ENCODE measurements around the gene ROBO1. TPM values are rescaled to one million over a fixed set of nuclear protein-coding genes. Genes with fewer than 3 reads are reported as not detected.

The ROBO1 gene
- total RNA-seq, 2 experiments from 2014 or later, result 8.6 to 9.0 TPM

DNA sequence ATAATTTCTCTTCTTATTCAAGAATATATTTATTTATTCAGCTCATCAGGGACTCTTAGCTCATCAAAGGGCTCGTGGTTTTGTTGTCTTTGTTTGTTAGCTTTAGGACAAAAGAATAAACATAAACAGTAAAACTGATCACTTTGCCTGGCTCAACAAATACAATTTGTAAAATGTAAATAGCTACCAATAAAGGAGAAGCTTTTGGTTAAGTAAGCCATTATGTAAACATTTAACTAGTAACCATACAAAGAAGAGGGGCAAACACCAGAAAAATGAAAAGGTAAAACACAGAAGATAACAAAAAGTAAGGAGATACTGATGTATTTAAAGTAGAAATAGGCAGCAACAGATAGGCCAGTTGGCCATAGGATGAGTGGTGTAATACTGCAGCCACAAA is 761.7 kb downstream of the ROBO1 start:
- H3K4me3 Mint-ChIP-seq, result no peak overlapping the region
- ChIA-PET POLR2A (no interaction called here), CTCF (interaction anchor here (1.1 kb wide), 1 partner anchor 10 kb away, joined by 3 read pairs; no protein-coding TSS in a partner anchor)
- no peaks in the 10 kb centered on the region for H3K9me3 Mint-ChIP-seq
- TF ChIP-seq, protein P1, sequence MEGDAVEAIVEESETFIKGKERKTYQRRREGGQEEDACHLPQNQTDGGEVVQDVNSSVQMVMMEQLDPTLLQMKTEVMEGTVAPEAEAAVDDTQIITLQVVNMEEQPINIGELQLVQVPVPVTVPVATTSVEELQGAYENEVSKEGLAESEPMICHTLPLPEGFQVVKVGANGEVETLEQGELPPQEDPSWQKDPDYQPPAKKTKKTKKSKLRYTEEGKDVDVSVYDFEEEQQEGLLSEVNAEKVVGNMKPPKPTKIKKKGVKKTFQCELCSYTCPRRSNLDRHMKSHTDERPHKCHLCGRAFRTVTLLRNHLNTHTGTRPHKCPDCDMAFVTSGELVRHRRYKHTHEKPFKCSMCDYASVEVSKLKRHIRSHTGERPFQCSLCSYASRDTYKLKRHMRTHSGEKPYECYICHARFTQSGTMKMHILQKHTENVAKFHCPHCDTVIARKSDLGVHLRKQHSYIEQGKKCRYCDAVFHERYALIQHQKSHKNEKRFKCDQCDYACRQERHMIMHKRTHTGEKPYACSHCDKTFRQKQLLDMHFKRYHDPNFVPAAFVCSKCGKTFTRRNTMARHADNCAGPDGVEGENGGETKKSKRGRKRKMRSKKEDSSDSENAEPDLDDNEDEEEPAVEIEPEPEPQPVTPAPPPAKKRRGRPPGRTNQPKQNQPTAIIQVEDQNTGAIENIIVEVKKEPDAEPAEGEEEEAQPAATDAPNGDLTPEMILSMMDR (IDR thresholded peaks at IDR 0.05), result no peak
- intact Hi-C loops (cut with micrococcal nuclease), result no loop called here
- peaks cover 2% of the 10 kb centered on the region for H3K4me1 Mint-ChIP-seq (ENCODE audit: low read depth)
- H3K36me3 Mint-ChIP-seq (ENCODE audit: low read depth), result no peaks in the 10 kb centered on the region
- no peak for ATAC-seq
- DNase-seq, result no peak
- H3K27me3 Mint-ChIP-seq, result no peaks in the 10 kb centered on the region
- H3K27ac Mint-ChIP-seq, result no peak overlapping the region

DNA sequence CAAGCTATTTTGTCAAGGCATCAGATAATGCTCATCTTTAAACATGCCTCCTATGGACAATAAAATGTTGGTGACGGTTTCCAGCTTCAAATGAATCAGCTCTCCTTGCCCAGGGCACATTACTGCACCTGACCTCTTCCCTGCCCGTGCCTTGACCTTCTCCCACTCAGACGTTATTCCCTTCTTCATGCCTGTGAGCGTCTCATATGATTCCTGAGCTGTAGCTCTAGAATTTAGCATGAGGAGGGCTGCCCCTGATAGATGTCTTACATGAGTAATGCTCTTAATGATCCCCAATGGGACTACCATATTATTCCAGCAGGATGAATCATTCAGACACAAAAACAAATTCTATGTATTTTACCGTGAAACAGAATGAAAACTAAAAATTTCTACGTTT is 762.7 kb downstream of the ROBO1 start:
- Mint-ChIP-seq H3K4me1 (ENCODE audit: low read depth) (peaks cover 2% of the 10 kb centered on the region), H3K27ac (no peak overlapping the region), H3K36me3 (ENCODE audit: low read depth) (no peaks in the 10 kb centered on the region), H3K27me3 (no peaks in the 10 kb centered on the region), H3K4me3 (no peak overlapping the region), H3K9me3 (no peaks in the 10 kb centered on the region)
- ChIA-PET POLR2A (no interaction called here), CTCF (no interaction called here)
- intact Hi-C loops (cut with micrococcal nuclease), result no loop called here
- ATAC-seq, result no peak
- TF ChIP-seq, protein P1 (IDR thresholded peaks at IDR 0.05), result no peak
- DNase-seq, result no peak

DNA sequence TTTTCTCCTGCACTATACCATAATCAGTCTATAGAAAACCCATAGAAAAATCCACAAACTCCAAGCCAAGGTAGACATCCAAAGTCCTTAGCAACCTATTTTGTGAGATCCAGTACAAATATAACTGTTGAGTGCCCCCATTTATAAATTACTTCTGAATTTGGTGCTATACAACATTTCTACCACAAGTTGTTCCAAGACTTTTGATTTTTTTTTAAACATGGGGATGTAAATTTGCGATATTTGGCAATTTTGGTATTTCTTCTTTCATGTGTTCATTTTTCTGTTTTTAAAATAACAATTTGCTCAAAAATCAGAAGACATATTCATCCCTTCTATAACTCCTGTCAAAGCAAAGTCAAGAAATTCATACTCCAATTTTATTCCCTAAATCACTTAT is 763.8 kb downstream of the ROBO1 start:
- Mint-ChIP-seq H3K36me3 (ENCODE audit: low read depth) (no peaks in the 10 kb centered on the region), H3K9me3 (peaks cover 5% of the 10 kb centered on the region), H3K4me3 (no peak overlapping the region), H3K4me1 (ENCODE audit: low read depth) (no peaks in the 10 kb centered on the region), H3K27me3 (no peaks in the 10 kb centered on the region), H3K27ac (no peak overlapping the region)
- intact Hi-C loops (cut with micrococcal nuclease), result no loop called here
- TF ChIP-seq, protein P1 (IDR thresholded peaks at IDR 0.05), result no peak
- CTCF ChIA-PET, result no interaction called here
- POLR2A ChIA-PET, result no interaction called here
- ATAC-seq (no peak), DNase-seq (no peak)

DNA sequence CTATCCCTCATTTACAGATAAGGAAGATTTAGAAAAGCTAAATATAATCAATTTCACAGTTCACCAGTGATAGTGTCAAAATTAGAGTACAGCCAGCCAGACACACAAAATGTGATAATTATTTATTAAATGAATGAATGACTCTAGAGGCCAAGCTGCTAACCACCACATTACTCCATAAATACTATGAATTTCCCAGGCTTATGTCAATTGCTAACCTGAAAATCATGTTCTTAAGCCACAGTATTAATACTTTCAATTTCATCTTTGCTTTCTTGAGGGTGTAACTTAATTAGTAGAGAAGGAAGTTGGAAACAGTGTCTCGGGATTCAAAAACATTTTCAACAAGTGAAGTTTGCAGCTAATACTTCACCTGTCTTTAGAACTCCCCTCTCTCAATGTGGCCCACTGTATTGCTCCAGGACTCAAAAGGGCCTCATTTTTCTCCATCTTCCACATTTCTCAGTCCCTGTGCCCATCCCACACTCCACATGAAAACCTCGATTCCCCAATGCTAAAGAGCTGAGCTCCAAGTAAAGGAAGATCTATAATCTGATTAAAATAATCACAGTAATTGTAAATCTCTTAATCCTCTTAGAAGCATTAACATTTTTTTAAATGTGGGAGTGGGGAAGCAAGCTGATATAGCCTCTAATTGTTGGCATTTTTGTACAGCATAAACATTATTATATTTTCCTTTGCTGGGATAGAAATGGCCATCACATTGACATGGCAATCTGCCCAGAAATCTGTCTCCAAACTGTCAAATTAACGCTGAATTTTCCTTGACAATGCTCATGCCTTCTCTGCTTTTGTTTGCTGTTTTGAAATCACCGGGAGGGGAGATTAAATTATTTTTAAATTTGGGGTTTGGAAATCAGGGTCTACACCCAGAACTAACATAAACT is 765.1 kb downstream of the ROBO1 start:
- ATAC-seq (no peak), DNase-seq (no peak)
- H3K9me3 Mint-ChIP-seq, result peaks cover 6% of the 10 kb centered on the region
- TF ChIP-seq, protein P1 (IDR thresholded peaks at IDR 0.05), result no peak
- H3K27me3 Mint-ChIP-seq, result no peaks in the 10 kb centered on the region
- POLR2A ChIA-PET, result no interaction called here
- intact Hi-C loops (cut with micrococcal nuclease), result no loop called here
- no peaks in the 10 kb centered on the region for H3K4me1 Mint-ChIP-seq (ENCODE audit: low read depth)
- H3K4me3 Mint-ChIP-seq, result no peak overlapping the region
- H3K36me3 Mint-ChIP-seq (ENCODE audit: low read depth), result no peaks in the 10 kb centered on the region
- no peak overlapping the region for H3K27ac Mint-ChIP-seq
- CTCF ChIA-PET, result no interaction called here

DNA sequence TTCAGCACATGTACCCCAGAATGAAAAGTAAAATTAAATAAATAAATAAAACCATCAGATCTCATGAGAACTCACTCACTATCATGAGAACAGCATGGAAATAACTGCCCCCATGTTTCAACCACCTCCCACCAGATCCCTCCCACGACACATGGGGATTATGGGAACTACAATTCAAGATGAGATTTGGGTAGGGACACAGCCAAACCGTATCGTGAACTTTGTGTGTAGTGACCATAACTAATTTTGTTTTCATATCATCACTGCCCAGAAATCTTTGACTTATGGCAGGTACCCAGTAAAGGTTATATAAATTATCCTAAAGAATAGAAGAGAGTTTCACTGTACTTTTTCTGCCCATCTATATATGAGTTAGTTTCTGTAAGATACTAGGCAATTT is 766.5 kb downstream of the ROBO1 start:
- Mint-ChIP-seq H3K4me3 (no peak overlapping the region), H3K27ac (no peak overlapping the region), H3K4me1 (ENCODE audit: low read depth) (no peaks in the 10 kb centered on the region), H3K36me3 (ENCODE audit: low read depth) (no peaks in the 10 kb centered on the region), H3K27me3 (no peaks in the 10 kb centered on the region), H3K9me3 (peaks cover 6% of the 10 kb centered on the region)
- TF ChIP-seq, protein P1 (IDR thresholded peaks at IDR 0.05), result no peak
- ATAC-seq (no peak), DNase-seq (no peak)
- POLR2A ChIA-PET, result no interaction called here
- CTCF ChIA-PET, result no interaction called here
- intact Hi-C loops (cut with micrococcal nuclease), result no loop called here

Data from activated CD8-positive, alpha-beta T cell treated with anti-CD3 and anti-CD28 coated beads for 36 hours (primary cell).